Smooth muscle cell (in vitro differentiated cells): Measurements from ENCODE around the gene TRIM44. TPM values are rescaled to one million over a fixed set of nuclear protein-coding genes. Genes with fewer than 3 reads are reported as not detected.

ENCODE experiments used
- DNase-seq: peaks from one replicate; lab custom pipeline; 2025; ENCODE audit not compliant: unreplicated experiment; lab: John Stamatoyannopoulos, UW
- H2AFZ ChIP-seq: fragments of 200-600 bp; sonication (generic); 2 replicates; pipeline ENCODE4 v1.6.0; 2016; ENCODE audit warnings: antibody characterized with exemption, low read depth, mild to moderate bottlenecking
- H3F3A ChIP-seq: fragments of 200-600 bp; sonication (generic); 2 replicates; pipeline ENCODE4 v1.6.0; 2017; ENCODE audit warnings: antibody characterized with exemption, low read depth
- H3K27ac ChIP-seq: fragments of 200-600 bp; sonication (generic); 2 replicates; pipeline ENCODE4 v1.5.1; 2016; ENCODE audit warnings: low read depth, mild to moderate bottlenecking
- H3K27me3 ChIP-seq: fragments of 200-600 bp; sonication (generic); 2 replicates; pipeline ENCODE4 v1.6.1; 2016; ENCODE audit warnings: low read depth, mild to moderate bottlenecking
- H3K36me3 ChIP-seq: fragments of 200-600 bp; sonication (generic); 2 replicates; pipeline ENCODE4 v1.5.1; 2016; ENCODE audit warnings: low read depth
- H3K4me1 ChIP-seq: fragments of 200-600 bp; sonication (generic); 2 replicates; pipeline ENCODE4 v1.5.1; 2016; ENCODE audit warnings: low read depth
- H3K4me2 ChIP-seq: fragments of 200-600 bp; sonication (generic); 2 replicates; pipeline ENCODE4 v1.6.0; 2016; ENCODE audit warnings: mild to moderate bottlenecking
- H3K4me3 ChIP-seq: fragments of 200-600 bp; sonication (generic); 2 replicates; pipeline ENCODE4 v1.5.1; 2016; ENCODE audit warnings: mild to moderate bottlenecking
- H3K79me2 ChIP-seq: fragments of 200-600 bp; sonication (generic); 2 replicates; pipeline ENCODE4 v1.6.0; 2016; ENCODE audit warnings: low read depth, mild to moderate bottlenecking
- H3K9ac ChIP-seq: fragments of 200-600 bp; sonication (generic); 2 replicates; pipeline ENCODE4 v1.6.0; 2016; ENCODE audit warnings: low read depth
- H3K9me3 ChIP-seq: fragments of 200-600 bp; sonication (generic); replicated peaks from 2 replicates; pipeline ENCODE4 v1.5.1; 2016; ENCODE audit warnings: low read depth
- H4K20me1 ChIP-seq: fragments of 200-600 bp; sonication (generic); 2 replicates; pipeline ENCODE4 v1.6.0; 2016; ENCODE audit warnings: low read depth
- CTCF ChIP-seq: fragments of 200-600 bp; sonication (generic); IDR thresholded peaks from 2 replicates; pipeline ENCODE4 v1.5.1; 2017; ENCODE audit warnings: borderline replicate concordance, mild to moderate bottlenecking, antibody characterized with exemption; ENCODE audit not compliant: insufficient read depth, poor library complexity, severe bottlenecking
- WGBS: methylation state at CpG from one replicate; pipeline ENCODE4 v1.1.7; 2016; ENCODE audit warnings: low lambda C conversion rate; 5-methylcytosine and 5-hydroxymethylcytosine counted together
- polyA plus RNA-seq: library from polyadenylated mRNA; unstranded; fragments of >200 nt; fragmentation: Nextera tagmentation; extraction: Ambion mirVana; gene quantifications from 2 replicates; pipeline ENCODE4 v1.2.1, GENCODE V29; 2016
- total RNA-seq: library from RNA; depleted of rRNA; stranded (reverse); fragments of >200 nt; gene quantifications from 2 replicates; pipeline ENCODE4 v1.2.3, GENCODE V29; 2014

Gene TRIM44
- total and polyA plus RNA-seq, 2 experiments from 2014 or later = 20.9 to 32.9 TPM

GRCh38 chr11:35735411-35735810 is 72.8 kb downstream of the TRIM44 start:
- 51% methylated on average over 2 of the region's 2 CpGs for WGBS
- no peak for DNase-seq
- H4K20me1 ChIP-seq = peaks cover 15% of the 10 kb centered on the region
- H3K27me3 ChIP-seq = no peaks in the 10 kb centered on the region
- H3K4me2 ChIP-seq = no peak overlapping the region
- peaks cover 7% of the 10 kb centered on the region for H3K79me2 ChIP-seq
- no peak overlapping the region for H3K9ac ChIP-seq
- H2AFZ ChIP-seq = no peak overlapping the region
- H3K4me3 ChIP-seq = no peak overlapping the region
- no peak for TF ChIP-seq CTCF
- H3K27ac ChIP-seq = no peak overlapping the region
- H3F3A ChIP-seq = no peaks in the 10 kb centered on the region
- no peaks in the 10 kb centered on the region for H3K9me3 ChIP-seq
- no peaks in the 10 kb centered on the region for H3K4me1 ChIP-seq
- H3K36me3 ChIP-seq = peaks cover 8% of the 10 kb centered on the region

- peaks cover 7% of the 10 kb centered on the region for H3K79me2 ChIP-seq
- H4K20me1 ChIP-seq = peaks cover 15% of the 10 kb centered on the region
- TF ChIP-seq CTCF = no peak
- H3K4me2 ChIP-seq = no peak overlapping the region
- H3K4me1 ChIP-seq = no peaks in the 10 kb centered on the region
- H3K36me3 ChIP-seq = peaks cover 8% of the 10 kb centered on the region
- no peak overlapping the region for H3K9ac ChIP-seq
- no peak overlapping the region for H3K27ac ChIP-seq
- H3F3A ChIP-seq = no peaks in the 10 kb centered on the region
- no peak for DNase-seq
- H2AFZ ChIP-seq = no peak overlapping the region
- no peaks in the 10 kb centered on the region for H3K9me3 ChIP-seq
- H3K4me3 ChIP-seq = no peak overlapping the region
- H3K27me3 ChIP-seq = no peaks in the 10 kb centered on the region
Observed at GRCh38 chr11:35735903-35736302, 73.3 kb downstream of the TRIM44 start.

- no peak for TF ChIP-seq CTCF
- Histone ChIP-seq H3K27ac (no peak overlapping the region), H3K4me3 (no peak overlapping the region), H3K36me3 (peaks cover 3% of the 10 kb centered on the region), H2AFZ (no peak overlapping the region), H3F3A (no peaks in the 10 kb centered on the region), H3K27me3 (no peaks in the 10 kb centered on the region), H3K4me1 (no peaks in the 10 kb centered on the region), H3K79me2 (no peaks in the 10 kb centered on the region), H3K9me3 (no peaks in the 10 kb centered on the region), H3K9ac (no peak overlapping the region), H4K20me1 (peaks cover 19% of the 10 kb centered on the region), H3K4me2 (no peak overlapping the region)
- no peak for DNase-seq
- 99% methylated on average over 2 of the region's 2 CpGs for WGBS
Observed at GRCh38 chr11:35736952-35737351, 74.4 kb downstream of the TRIM44 start.

GRCh38 chr11:35740061-35740799 is 77.7 kb downstream of the TRIM44 start:
- Histone ChIP-seq H2AFZ (no peak overlapping the region), H3K4me3 (no peak overlapping the region), H3K36me3 (no peaks in the 10 kb centered on the region), H3K4me1 (no peaks in the 10 kb centered on the region), H3K4me2 (no peak overlapping the region), H3K27me3 (no peaks in the 10 kb centered on the region), H4K20me1 (peaks cover 23% of the 10 kb centered on the region), H3K79me2 (no peaks in the 10 kb centered on the region), H3K27ac (no peak overlapping the region), H3K9ac (no peak overlapping the region), H3F3A (no peaks in the 10 kb centered on the region), H3K9me3 (no peaks in the 10 kb centered on the region)
- 94% methylated on average over 4 of the region's 4 CpGs for WGBS
- no peak for TF ChIP-seq CTCF
- no peak for DNase-seq
